ENCODE measurements around the gene TNFRSF11A.

DNA sequence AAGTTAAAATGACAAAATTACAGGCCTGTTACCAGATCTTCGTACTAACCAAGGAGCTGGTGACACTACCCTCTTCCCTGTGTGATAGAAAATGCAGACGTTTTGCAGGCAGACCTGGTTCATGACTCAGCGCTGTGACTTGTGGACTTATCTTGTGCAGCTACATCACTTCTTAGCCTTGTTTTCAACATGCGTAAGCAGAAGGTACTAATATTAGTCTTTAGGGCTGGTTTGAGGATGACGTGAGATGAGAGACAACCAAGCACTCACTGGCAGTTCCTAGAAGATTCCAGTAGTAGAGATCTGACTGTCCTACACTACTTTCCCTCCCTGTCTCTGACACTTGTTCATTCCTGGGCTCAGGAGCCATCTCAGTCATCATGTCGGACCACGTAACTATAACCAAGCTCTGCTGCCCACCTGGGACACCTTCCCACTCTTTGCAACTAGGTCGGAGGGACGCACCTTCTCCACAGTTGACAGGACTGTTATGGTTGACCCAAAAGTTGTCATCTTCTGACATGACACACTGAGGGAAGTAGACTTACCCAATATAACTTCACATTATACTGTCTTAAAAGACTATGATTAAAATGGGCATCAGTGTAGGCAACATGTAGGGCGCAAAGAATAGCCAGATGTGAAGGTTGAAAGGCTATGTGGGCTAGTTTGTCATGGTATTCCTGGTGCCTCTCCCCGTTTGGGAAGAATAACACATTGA is 64.8 kb downstream of the TNFRSF11A start:
- TF ChIP-seq, protein P1, sequence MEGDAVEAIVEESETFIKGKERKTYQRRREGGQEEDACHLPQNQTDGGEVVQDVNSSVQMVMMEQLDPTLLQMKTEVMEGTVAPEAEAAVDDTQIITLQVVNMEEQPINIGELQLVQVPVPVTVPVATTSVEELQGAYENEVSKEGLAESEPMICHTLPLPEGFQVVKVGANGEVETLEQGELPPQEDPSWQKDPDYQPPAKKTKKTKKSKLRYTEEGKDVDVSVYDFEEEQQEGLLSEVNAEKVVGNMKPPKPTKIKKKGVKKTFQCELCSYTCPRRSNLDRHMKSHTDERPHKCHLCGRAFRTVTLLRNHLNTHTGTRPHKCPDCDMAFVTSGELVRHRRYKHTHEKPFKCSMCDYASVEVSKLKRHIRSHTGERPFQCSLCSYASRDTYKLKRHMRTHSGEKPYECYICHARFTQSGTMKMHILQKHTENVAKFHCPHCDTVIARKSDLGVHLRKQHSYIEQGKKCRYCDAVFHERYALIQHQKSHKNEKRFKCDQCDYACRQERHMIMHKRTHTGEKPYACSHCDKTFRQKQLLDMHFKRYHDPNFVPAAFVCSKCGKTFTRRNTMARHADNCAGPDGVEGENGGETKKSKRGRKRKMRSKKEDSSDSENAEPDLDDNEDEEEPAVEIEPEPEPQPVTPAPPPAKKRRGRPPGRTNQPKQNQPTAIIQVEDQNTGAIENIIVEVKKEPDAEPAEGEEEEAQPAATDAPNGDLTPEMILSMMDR (IDR thresholded peaks at IDR 0.05; ENCODE audit: low read length), result no peak
- TF ChIP-seq EZH2phosphoT487 (IDR thresholded peaks at IDR 0.05; ENCODE audit: low read length) (no peak), EZH2 (optimal IDR thresholded peaks at IDR 0.05; ENCODE audit: low read depth, low read length) (no peak)

Data from MM.1S (cell line).